ENCODE data around the gene ATG13. TPM values are rescaled to one million over a fixed set of nuclear protein-coding genes. Genes with fewer than 3 reads are reported as not detected.

The ATG13 gene
- total and polyA plus RNA-seq, 4 donors, result 29.1 to 72.8 (median 52.4) TPM

- peaks cover 0 to 1% (median 0%) of the 10 kb centered on the region in 5 donors for H3K4me1 ChIP-seq (ENCODE audit: control insufficient read depth in 5 of 5, insufficient read depth in 5 of 5, low read length in 5 of 5)
- H3K36me3 ChIP-seq (ENCODE audit: control insufficient read depth in 4 of 4, insufficient read depth in 4 of 4, low read length in 4 of 4), result peaks cover 18 to 25% (median 20%) of the 10 kb centered on the region in 4 donors
- WGBS, 2 donors, result 69 to 91% methylated on average over 8 of the region's 8 CpGs
- no peak overlapping the region for H3K4me3 ChIP-seq
- no peak for TF ChIP-seq CTCF (IDR thresholded peaks at IDR 0.05; ENCODE audit: control extremely low read depth, extremely low read depth)
- no peaks in the 10 kb centered on the region for H3K9me3 ChIP-seq (ENCODE audit: control insufficient read depth in 4 of 4, insufficient read depth in 3 of 4, low read length in 3 of 4)
- H3K9ac ChIP-seq (ENCODE audit: insufficient read depth in 1 of 2, low read length in 2 of 2), result no peak overlapping the region
- no peaks in the 10 kb centered on the region for H3K27me3 ChIP-seq (ENCODE audit: control insufficient read depth in 3 of 3, insufficient read depth in 3 of 3, low read length in 2 of 3)
- ATAC-seq (ENCODE audit: insufficient read depth, low FRiP score) (no peak), DNase-seq (no peak)
- H3K27ac ChIP-seq (ENCODE audit: low read depth in 1 of 2, low read length in 1 of 2), result no peak overlapping the region
These were observed 25.4 kb downstream of the ATG13 start for GRCh38 chr11:46642627-46643335.

DNA sequence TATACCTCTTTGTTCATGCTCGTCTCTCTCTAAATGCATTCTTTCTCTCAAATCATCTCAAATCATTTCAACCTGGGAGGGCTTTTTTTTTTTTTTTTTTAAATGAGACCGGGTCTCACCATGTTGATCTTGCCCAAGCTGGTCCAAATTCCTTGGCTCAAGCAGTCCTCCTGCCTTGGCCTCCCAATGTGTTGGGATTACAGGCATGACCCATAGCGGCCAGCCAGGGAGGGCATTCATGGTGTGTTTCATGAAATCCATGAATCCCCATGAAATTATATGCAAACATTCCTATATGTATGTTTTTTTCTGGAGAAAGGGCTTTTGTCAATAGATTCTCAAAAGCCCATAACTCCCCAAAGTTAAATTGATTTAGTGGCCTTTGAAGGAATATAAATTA, 26.2 kb downstream of the ATG13 start:
- peaks cover 0 to 1% (median 0%) of the 10 kb centered on the region in 5 donors for H3K4me1 ChIP-seq (ENCODE audit: control insufficient read depth in 5 of 5, insufficient read depth in 5 of 5, low read length in 5 of 5)
- WGBS, 2 donors, result 83 to 99% methylated on average over 3 of the region's 3 CpGs
- peaks cover 18 to 22% (median 20%) of the 10 kb centered on the region in 4 donors for H3K36me3 ChIP-seq (ENCODE audit: control insufficient read depth in 4 of 4, insufficient read depth in 4 of 4, low read length in 4 of 4)
- no peak overlapping the region for H3K9ac ChIP-seq (ENCODE audit: insufficient read depth in 1 of 2, low read length in 2 of 2)
- TF ChIP-seq CTCF (IDR thresholded peaks at IDR 0.05; ENCODE audit: control extremely low read depth, extremely low read depth), result no peak
- no peaks in the 10 kb centered on the region for H3K27me3 ChIP-seq (ENCODE audit: control insufficient read depth in 3 of 3, insufficient read depth in 3 of 3, low read length in 2 of 3)
- H3K27ac ChIP-seq (ENCODE audit: low read depth in 1 of 2, low read length in 1 of 2), result no peak overlapping the region
- no peak overlapping the region for H3K4me3 ChIP-seq
- no peaks in the 10 kb centered on the region for H3K9me3 ChIP-seq (ENCODE audit: control insufficient read depth in 4 of 4, insufficient read depth in 3 of 4, low read length in 3 of 4)
- ATAC-seq (ENCODE audit: insufficient read depth, low FRiP score) (no peak), DNase-seq (no peak)

- Histone ChIP-seq H3K4me1 (ENCODE audit: control insufficient read depth in 5 of 5, insufficient read depth in 5 of 5, low read length in 5 of 5) (peaks cover 0 to under 1% (median 0%) of the 10 kb centered on the region in 5 donors), H3K36me3 (ENCODE audit: control insufficient read depth in 4 of 4, insufficient read depth in 4 of 4, low read length in 4 of 4) (peaks cover 18 to 22% (median 20%) of the 10 kb centered on the region in 4 donors), H3K4me3 (no peak overlapping the region), H3K27ac (ENCODE audit: low read depth in 1 of 2, low read length in 1 of 2) (no peak overlapping the region), H3K27me3 (ENCODE audit: control insufficient read depth in 3 of 3, insufficient read depth in 3 of 3, low read length in 2 of 3) (no peaks in the 10 kb centered on the region), H3K9me3 (ENCODE audit: control insufficient read depth in 4 of 4, insufficient read depth in 3 of 4, low read length in 3 of 4) (no peaks in the 10 kb centered on the region), H3K9ac (ENCODE audit: insufficient read depth in 1 of 2, low read length in 2 of 2) (no peak overlapping the region)
- no peak for ATAC-seq (ENCODE audit: insufficient read depth, low FRiP score)
- DNase-seq, result no peak
- no peak for TF ChIP-seq CTCF (IDR thresholded peaks at IDR 0.05; ENCODE audit: control extremely low read depth, extremely low read depth)
These were observed 26.6 kb downstream of the ATG13 start for GRCh38 chr11:46643986-46644385.

Measured in lung (tissue), 12 donors.